ENCODE results near the gene SIAH2. TPM values are rescaled to one million over a fixed set of nuclear protein-coding genes. Genes with fewer than 3 reads are reported as not detected.

Gene SIAH2
- total RNA-seq, 2 donors from 2014 or later, result 15.6 to 19.2 TPM

DNA sequence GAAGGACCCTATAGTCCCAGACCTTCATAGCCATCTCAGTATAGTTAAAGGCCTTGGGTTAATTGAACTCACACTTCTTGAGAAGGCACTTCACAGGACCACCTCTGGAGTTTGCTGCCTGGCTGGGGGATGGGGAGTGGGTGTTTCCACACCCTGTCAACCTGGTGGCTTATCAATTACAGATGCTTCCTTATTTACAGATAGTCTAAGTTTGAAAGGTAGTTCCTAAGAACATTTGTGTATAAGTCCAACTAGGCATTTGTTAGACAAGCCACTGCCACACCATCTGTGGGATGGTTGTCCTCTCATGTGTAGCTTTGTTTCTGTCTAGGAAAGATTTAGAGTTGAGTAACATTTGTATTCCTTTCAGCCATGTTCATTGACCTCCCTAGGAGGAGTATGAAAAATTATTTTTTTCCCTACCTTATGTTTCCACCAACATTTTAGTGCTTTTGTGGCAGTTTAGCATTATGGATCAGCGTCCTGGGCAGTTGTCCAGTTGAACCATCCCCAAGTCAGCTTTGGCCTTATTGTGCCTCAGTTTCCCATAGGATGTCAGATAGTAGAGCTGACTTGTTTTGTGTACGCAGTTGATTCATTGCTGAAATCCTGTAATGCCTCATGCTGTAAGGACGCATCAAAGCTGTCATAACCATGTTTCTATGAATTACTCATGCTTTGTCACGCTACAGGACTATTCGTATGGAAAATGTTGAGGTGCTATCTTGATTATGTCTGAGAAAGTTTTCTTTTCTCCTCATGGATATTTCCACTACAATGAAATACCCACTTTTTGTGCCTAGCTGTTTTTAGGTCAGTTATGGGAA lies 21.2 kb upstream of the SIAH2 start:
- no peak overlapping the region for H3K27ac Mint-ChIP-seq
- no peaks in the 10 kb centered on the region for H3K27me3 ChIP-seq (ENCODE audit: control insufficient read depth, insufficient read depth, low read length, poor library complexity, severe bottlenecking)
- H3K9ac ChIP-seq (ENCODE audit: extremely low read depth, low read length, poor library complexity, severe bottlenecking), result no peak overlapping the region
- TF ChIP-seq, protein P1, sequence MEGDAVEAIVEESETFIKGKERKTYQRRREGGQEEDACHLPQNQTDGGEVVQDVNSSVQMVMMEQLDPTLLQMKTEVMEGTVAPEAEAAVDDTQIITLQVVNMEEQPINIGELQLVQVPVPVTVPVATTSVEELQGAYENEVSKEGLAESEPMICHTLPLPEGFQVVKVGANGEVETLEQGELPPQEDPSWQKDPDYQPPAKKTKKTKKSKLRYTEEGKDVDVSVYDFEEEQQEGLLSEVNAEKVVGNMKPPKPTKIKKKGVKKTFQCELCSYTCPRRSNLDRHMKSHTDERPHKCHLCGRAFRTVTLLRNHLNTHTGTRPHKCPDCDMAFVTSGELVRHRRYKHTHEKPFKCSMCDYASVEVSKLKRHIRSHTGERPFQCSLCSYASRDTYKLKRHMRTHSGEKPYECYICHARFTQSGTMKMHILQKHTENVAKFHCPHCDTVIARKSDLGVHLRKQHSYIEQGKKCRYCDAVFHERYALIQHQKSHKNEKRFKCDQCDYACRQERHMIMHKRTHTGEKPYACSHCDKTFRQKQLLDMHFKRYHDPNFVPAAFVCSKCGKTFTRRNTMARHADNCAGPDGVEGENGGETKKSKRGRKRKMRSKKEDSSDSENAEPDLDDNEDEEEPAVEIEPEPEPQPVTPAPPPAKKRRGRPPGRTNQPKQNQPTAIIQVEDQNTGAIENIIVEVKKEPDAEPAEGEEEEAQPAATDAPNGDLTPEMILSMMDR (conservative IDR thresholded peaks at IDR 0.05), result no peak
- DNase-seq, result no peak
- peaks cover 15% of the 10 kb centered on the region for H3K4me1 Mint-ChIP-seq
- 90 to 96% methylated on average over 3 to 5 of the region's 5 CpGs for WGBS, 2 experiments (ENCODE audit: insufficient coverage in 1 of 2, insufficient read length in 1 of 2)
- H3K36me3 ChIP-seq (ENCODE audit: control insufficient read depth, insufficient read depth, low read length), result no peaks in the 10 kb centered on the region
- no peak overlapping the region for H3K4me3 ChIP-seq (ENCODE audit: low read length)
- peaks cover 6% of the 10 kb centered on the region for H3K9me3 Mint-ChIP-seq
- H3K27me3 Mint-ChIP-seq (ENCODE audit: insufficient read depth), result no peaks in the 10 kb centered on the region
- peaks cover 8% of the 10 kb centered on the region for H3K9me3 ChIP-seq (ENCODE audit: control insufficient read depth, low read length)
- H3K4me3 Mint-ChIP-seq, result no peak overlapping the region
- no peak overlapping the region for H3K27ac ChIP-seq (ENCODE audit: low read depth, low read length)
- H3K36me3 Mint-ChIP-seq (ENCODE audit: low read depth), result no peaks in the 10 kb centered on the region
- H3K4me1 ChIP-seq (ENCODE audit: control insufficient read depth, insufficient read depth, low read length), result no peaks in the 10 kb centered on the region

DNA sequence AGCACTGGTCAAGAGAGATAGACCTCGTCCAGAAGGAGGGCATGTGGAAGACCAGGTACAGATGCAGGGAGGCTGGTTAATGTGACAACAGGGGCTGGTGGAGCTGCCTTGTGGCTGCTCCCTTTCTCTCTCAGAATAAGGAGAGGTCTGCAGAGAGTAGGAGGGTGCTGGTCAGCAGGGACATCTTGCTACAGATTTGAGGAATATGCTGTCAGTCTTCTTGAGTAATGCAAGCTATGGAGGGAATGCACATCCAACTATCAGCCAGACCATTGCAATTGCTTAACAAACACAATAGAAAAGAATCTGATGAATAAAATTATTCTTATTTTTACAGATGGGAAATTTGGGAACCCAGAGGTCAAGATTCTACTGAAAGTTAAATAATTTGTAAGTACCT lies 20.3 kb upstream of the SIAH2 start:
- Mint-ChIP-seq H3K36me3 (ENCODE audit: low read depth) (no peaks in the 10 kb centered on the region), H3K27ac (no peak overlapping the region), H3K27me3 (ENCODE audit: insufficient read depth) (no peaks in the 10 kb centered on the region), H3K4me3 (no peak overlapping the region), H3K9me3 (peaks cover 6% of the 10 kb centered on the region), H3K4me1 (peaks cover 9% of the 10 kb centered on the region)
- DNase-seq, result no peak
- H3K9ac ChIP-seq (ENCODE audit: extremely low read depth, low read length, poor library complexity, severe bottlenecking), result no peak overlapping the region
- H3K4me1 ChIP-seq (ENCODE audit: control insufficient read depth, insufficient read depth, low read length), result no peaks in the 10 kb centered on the region
- H3K4me3 ChIP-seq (ENCODE audit: low read length), result no peak overlapping the region
- no peak overlapping the region for H3K27ac ChIP-seq (ENCODE audit: low read depth, low read length)
- TF ChIP-seq, protein P1 (conservative IDR thresholded peaks at IDR 0.05), result no peak
- 60 to 88% methylated on average over 1 of the region's 1 CpG for WGBS, 2 experiments (ENCODE audit: insufficient coverage in 1 of 2, insufficient read length in 1 of 2)
- no peaks in the 10 kb centered on the region for H3K36me3 ChIP-seq (ENCODE audit: control insufficient read depth, insufficient read depth, low read length)
- H3K27me3 ChIP-seq (ENCODE audit: control insufficient read depth, insufficient read depth, low read length, poor library complexity, severe bottlenecking), result no peaks in the 10 kb centered on the region
- peaks cover 8% of the 10 kb centered on the region for H3K9me3 ChIP-seq (ENCODE audit: control insufficient read depth, low read length)

DNA sequence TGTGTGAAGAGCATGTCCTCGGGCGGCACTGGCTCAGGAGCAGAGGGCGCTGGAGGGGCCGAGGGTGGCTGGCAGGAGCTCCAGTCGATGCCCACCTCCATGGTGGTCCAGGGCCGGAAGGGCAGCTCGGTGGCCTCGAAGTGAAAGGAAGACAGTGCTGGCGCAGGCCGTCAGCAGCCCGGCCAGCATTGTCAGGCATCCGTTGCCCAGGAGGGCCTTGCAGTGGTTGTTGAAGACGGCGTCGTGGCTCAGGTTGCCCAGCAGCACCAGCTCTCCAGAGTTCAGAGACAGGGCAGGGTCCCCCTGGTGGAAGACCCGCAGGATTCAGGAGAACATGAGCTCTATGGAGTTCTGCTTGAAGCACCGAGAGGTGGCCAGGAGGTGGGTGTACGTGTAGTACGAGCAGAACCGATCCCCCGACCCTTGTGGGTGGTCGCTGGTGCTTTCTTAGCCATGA lies 16.5 kb upstream of the SIAH2 start:
- no peaks in the 10 kb centered on the region for H3K36me3 Mint-ChIP-seq (ENCODE audit: low read depth)
- peaks cover 6% of the 10 kb centered on the region for H3K4me1 Mint-ChIP-seq

More for the DNA sequence above, 16.5 kb upstream of the SIAH2 start:
- Histone ChIP-seq H3K4me3 (ENCODE audit: low read length) (no peak overlapping the region), H3K9me3 (ENCODE audit: control insufficient read depth, low read length) (no peaks in the 10 kb centered on the region), H3K9ac (ENCODE audit: extremely low read depth, low read length, poor library complexity, severe bottlenecking) (no peak overlapping the region), H3K27me3 (ENCODE audit: control insufficient read depth, insufficient read depth, low read length, poor library complexity, severe bottlenecking) (no peaks in the 10 kb centered on the region), H3K27ac (ENCODE audit: low read depth, low read length) (no peak overlapping the region), H3K36me3 (ENCODE audit: control insufficient read depth, insufficient read depth, low read length) (no peaks in the 10 kb centered on the region), H3K4me1 (ENCODE audit: control insufficient read depth, insufficient read depth, low read length) (no peaks in the 10 kb centered on the region)
- Mint-ChIP-seq H3K27me3 (ENCODE audit: insufficient read depth) (no peaks in the 10 kb centered on the region), H3K4me3 (no peak overlapping the region), H3K27ac (no peak overlapping the region), H3K9me3 (no peaks in the 10 kb centered on the region)
- DNase-seq, result peak; percentile 90
- TF ChIP-seq, protein P1 (conservative IDR thresholded peaks at IDR 0.05), result peak; percentile 85
- 92 to 93% methylated on average over 10 to 22 of the region's 22 CpGs for WGBS, 2 experiments (ENCODE audit: insufficient coverage in 1 of 2, insufficient read length in 1 of 2)

Measured in endodermal cell (in vitro differentiated cells).